DND-41 (cell line): Measurements from ENCODE around the gene MAMDC2.

Source experiments
- ATAC-seq: fragments of 200-7000 bp; cut with Tn5 transposase; 3 replicates; pipeline ENCODE4 v1.9.1; 2021; ENCODE audit warnings: low read depth; ENCODE audit not compliant: insufficient read depth
- DNase-seq: peaks from one replicate; pipeline ENCODE4 v3.0.0-alpha.2; 2020
- H2AFZ ChIP-seq: 2 replicates; pipeline ENCODE4 v1.6.0; 2012; ENCODE audit warnings: low read depth, low read length
- H3K27ac ChIP-seq: 2 replicates; pipeline ENCODE4 v1.5.1; 2012; ENCODE audit warnings: low read length, inconsistent platforms
- H3K27me3 ChIP-seq: fragments of 200-600 bp; sonication (generic); 2 replicates; pipeline ENCODE4 v1.6.0; 2012; ENCODE audit warnings: low read length, mild to moderate bottlenecking, inconsistent platforms; ENCODE audit not compliant: insufficient read depth, poor library complexity
- H3K36me3 ChIP-seq: 2 replicates; pipeline ENCODE4 v1.5.1; 2012; ENCODE audit warnings: low read length, inconsistent platforms; ENCODE audit not compliant: insufficient read depth
- H3K4me1 ChIP-seq: 2 replicates; pipeline ENCODE4 v1.5.1; 2012; ENCODE audit warnings: mild to moderate bottlenecking, low read length; ENCODE audit not compliant: insufficient read depth
- H3K4me2 ChIP-seq: 2 replicates; pipeline ENCODE4 v1.6.0; 2012; ENCODE audit warnings: mild to moderate bottlenecking, moderate library complexity, low read length, inconsistent platforms; ENCODE audit not compliant: insufficient read depth
- H3K4me3 ChIP-seq, 2 experiments: fragments of 200-600 bp in 1 of 2; shearing (Covaris generic) in 1 of 2; 2 replicates each; pipeline ENCODE4 v1.5.1; 2012 to 2016; ENCODE audit warnings: inconsistent platforms in 2 of 2, low read length in 2 of 2, mild to moderate bottlenecking in 2 of 2, low read depth in 1 of 2, moderate library complexity in 1 of 2
- H3K79me2 ChIP-seq: 2 replicates; pipeline ENCODE4 v1.6.0; 2012; ENCODE audit warnings: low read length, inconsistent platforms; ENCODE audit not compliant: insufficient read depth
- H3K9ac ChIP-seq: 2 replicates; pipeline ENCODE4 v1.6.0; 2012; ENCODE audit warnings: low read depth, mild to moderate bottlenecking, inconsistent platforms, low read length, moderate library complexity
- H3K9me3 ChIP-seq: 2 replicates; pipeline ENCODE4 v1.5.1; 2012; ENCODE audit warnings: low read length, moderate library complexity, mild to moderate bottlenecking, inconsistent platforms; ENCODE audit not compliant: insufficient read depth, severe bottlenecking
- H4K20me1 ChIP-seq: 2 replicates; pipeline ENCODE4 v1.6.0; 2012; ENCODE audit warnings: low read length; ENCODE audit not compliant: insufficient read depth
- EZH2 ChIP-seq: IDR thresholded peaks from 3 replicates; pipeline ENCODE4 v1.6.1; 2012; ENCODE audit warnings: borderline replicate concordance, low read depth, mild to moderate bottlenecking, moderate library complexity, low read length, inconsistent platforms; ENCODE audit not compliant: severe bottlenecking
- TF ChIP-seq, protein P1 (sequence below): IDR thresholded peaks from 2 replicates; pipeline ENCODE4 v1.5.1; 2012; ENCODE audit warnings: borderline replicate concordance, low read length, moderate library complexity, mild to moderate bottlenecking; ENCODE audit not compliant: poor library complexity, severe bottlenecking; ENCODE audit errors: extremely low read depth

The MAMDC2 gene

DNA sequence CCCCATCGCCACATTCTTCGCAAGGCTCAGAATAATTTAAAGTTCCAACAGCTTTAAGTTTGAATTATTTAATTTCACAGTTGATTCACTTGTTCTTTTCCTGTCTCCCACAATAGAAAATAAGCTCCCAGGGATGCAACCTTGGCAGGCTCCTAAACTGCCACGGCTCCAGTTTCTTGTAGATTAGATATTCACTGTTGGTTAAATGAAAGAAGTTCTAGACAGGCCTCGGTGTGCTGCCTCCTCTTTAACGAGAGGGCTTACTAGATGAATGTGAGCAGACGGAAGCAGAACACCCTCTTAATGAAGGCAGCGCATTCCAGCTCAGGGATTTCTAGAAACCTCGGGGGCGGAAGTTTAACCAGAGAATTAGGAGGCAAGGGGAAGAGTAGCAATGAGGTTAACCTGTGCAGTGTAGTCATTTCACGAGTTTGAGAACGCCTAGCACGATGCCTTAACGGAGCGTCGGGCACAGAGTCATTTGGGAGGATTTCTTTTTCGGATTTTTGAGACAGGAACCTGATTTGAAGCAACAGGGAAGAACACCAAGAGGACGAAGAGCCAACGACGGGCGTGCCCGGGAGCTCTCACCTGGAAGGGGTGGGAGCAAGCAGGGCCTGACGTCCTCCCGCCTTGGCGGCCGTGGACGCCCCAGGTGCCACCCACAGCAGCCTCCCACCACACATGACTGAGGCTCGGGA, 214.5 kb downstream of the MAMDC2 start:
- peaks cover 54% of the 10 kb centered on the region for H3K79me2 ChIP-seq
- H3K4me1 ChIP-seq, result peaks cover 60% of the 10 kb centered on the region
- DNase-seq, result peak; percentile 32

DNA sequence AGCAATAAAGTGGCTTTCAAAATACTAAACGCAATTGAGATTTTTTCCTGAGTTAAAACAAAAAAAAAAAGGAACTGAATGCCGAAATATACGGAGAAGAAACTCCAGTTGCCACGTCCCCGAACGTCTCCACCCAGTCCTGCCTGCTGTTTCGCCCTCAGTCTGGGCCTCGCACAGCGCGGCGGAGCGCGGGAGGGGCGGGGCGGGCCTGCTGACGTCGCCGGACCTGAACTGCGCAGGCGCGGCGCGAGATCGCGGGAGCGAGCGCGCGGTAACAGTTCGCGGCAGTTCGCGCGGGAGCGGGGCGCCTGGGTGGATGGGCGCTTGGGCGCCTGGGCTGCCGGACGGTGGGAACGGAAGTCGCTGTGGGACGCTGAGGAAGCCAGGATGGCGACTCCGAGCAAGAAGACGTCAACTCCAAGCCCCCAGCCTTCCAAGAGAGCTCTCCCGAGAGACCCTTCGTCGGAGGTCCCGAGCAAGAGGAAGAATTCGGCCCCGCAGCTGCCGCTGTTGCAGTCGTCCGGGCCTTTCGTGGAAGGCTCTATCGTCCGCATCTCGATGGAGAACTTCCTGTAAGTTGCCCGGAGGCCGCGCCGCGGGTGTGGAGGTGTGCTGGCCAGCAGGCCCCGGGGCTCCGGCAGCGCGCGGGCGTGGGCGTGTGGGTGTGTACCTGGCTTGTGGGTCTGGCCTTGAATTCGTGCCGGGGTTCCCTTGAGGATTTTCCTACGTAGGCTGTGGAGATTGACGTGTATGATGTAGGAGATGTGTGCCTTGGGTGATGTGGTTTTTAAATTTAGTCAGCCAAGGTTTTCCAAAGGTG, 215.3 kb downstream of the MAMDC2 start, which contains the start of gene SMC5:
Gene SMC5, plus strand, starts transcription at position 287 of the 820 bp plus-strand sequence. Its CDS starts 101 bp downstream, at position 388.
- H3K36me3 ChIP-seq, result peaks cover 37% of the 10 kb centered on the region
- H2AFZ ChIP-seq, result peak within 1 kb of the TSS; percentile 94
- H3K9ac ChIP-seq, result peak within 1 kb of the TSS; percentile 97
- DNase-seq (peak; percentile 89), ATAC-seq (peak; percentile 91)
- TF ChIP-seq, protein P1, sequence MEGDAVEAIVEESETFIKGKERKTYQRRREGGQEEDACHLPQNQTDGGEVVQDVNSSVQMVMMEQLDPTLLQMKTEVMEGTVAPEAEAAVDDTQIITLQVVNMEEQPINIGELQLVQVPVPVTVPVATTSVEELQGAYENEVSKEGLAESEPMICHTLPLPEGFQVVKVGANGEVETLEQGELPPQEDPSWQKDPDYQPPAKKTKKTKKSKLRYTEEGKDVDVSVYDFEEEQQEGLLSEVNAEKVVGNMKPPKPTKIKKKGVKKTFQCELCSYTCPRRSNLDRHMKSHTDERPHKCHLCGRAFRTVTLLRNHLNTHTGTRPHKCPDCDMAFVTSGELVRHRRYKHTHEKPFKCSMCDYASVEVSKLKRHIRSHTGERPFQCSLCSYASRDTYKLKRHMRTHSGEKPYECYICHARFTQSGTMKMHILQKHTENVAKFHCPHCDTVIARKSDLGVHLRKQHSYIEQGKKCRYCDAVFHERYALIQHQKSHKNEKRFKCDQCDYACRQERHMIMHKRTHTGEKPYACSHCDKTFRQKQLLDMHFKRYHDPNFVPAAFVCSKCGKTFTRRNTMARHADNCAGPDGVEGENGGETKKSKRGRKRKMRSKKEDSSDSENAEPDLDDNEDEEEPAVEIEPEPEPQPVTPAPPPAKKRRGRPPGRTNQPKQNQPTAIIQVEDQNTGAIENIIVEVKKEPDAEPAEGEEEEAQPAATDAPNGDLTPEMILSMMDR, result no peak
- TF ChIP-seq EZH2, result no peak
- no peaks in the 10 kb centered on the region for H3K9me3 ChIP-seq
- peak within 1 kb of the TSS; percentile 96 to 98 for H3K4me3 ChIP-seq
- H3K4me2 ChIP-seq, result peak within 1 kb of the TSS; percentile 78
- peaks cover 41% of the 10 kb centered on the region for H4K20me1 ChIP-seq
- H3K27ac ChIP-seq, result peak within 1 kb of the TSS; percentile 97
- no peaks in the 10 kb centered on the region for H3K27me3 ChIP-seq
- H3K79me2 ChIP-seq, result peaks cover 62% of the 10 kb centered on the region
- H3K4me1 ChIP-seq, result peaks cover 60% of the 10 kb centered on the region

More for the DNA sequence above, 214.5 kb downstream of the MAMDC2 start:
- Histone ChIP-seq H3K27ac (peak overlapping the region; percentile 97), H3K36me3 (peaks cover 31% of the 10 kb centered on the region), H2AFZ (peak overlapping the region; percentile 94), H3K9ac (peak overlapping the region; percentile 97), H3K27me3 (no peaks in the 10 kb centered on the region), H3K4me2 (peak overlapping the region; percentile 78), H3K4me3 (peak overlapping the region; percentile 96 to 98; a peak in 3 of 4 replicates), H4K20me1 (peaks cover 34% of the 10 kb centered on the region), H3K9me3 (no peaks in the 10 kb centered on the region)
- TF ChIP-seq EZH2, result no peak
- TF ChIP-seq, protein P1, result no peak
- ATAC-seq, result peak; percentile 60

DNA sequence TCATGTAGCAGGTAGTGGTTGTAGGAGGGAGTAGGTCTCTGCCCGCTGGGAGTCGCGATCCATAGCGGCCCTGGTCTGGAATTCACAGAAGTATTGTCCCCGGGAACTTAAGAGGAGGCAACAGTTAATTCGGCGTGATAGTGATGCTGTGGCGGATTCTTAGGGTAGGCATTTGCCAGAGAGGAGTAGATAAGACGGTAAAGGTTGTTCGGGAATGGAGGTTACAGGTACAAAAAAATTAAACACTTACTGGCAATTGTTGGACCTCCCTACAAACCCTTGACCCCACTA, 215.8 kb downstream of the MAMDC2 start:
- Histone ChIP-seq H3K4me1 (peaks cover 63% of the 10 kb centered on the region), H4K20me1 (peaks cover 46% of the 10 kb centered on the region), H3K4me2 (peak overlapping the region; percentile 78), H3K79me2 (peaks cover 67% of the 10 kb centered on the region), H3K9me3 (no peaks in the 10 kb centered on the region), H3K27ac (peak overlapping the region; percentile 97), H3K36me3 (peaks cover 41% of the 10 kb centered on the region), H3K9ac (peak overlapping the region; percentile 97), H3K4me3 (peak overlapping the region; percentile 96 to 98), H3K27me3 (no peaks in the 10 kb centered on the region), H2AFZ (peak overlapping the region; percentile 94)
- no peak for ATAC-seq
- no peak for DNase-seq
- TF ChIP-seq, protein P1, result no peak
- TF ChIP-seq EZH2, result no peak
